ENCODE data around the gene KRT1.

- TF ChIP-seq CTCF (IDR thresholded peaks at IDR 0.05; ENCODE audit: insufficient read depth, low read length, poor library complexity, severe bottlenecking) (no peak), EZH2phosphoT487 (conservative IDR thresholded peaks at IDR 0.05; ENCODE audit: low read length) (no peak)
Measured at GRCh38 chr12:52627395-52628110, 52.7 kb downstream of the KRT1 start.

Measured in SU-DHL-6 (cell line).